Measurements from ENCODE around the gene AMOTL2.
A peak's percentile ranks its signal among the peaks of the same experiment; 100 is the strongest.

The AMOTL2 gene

DNA sequence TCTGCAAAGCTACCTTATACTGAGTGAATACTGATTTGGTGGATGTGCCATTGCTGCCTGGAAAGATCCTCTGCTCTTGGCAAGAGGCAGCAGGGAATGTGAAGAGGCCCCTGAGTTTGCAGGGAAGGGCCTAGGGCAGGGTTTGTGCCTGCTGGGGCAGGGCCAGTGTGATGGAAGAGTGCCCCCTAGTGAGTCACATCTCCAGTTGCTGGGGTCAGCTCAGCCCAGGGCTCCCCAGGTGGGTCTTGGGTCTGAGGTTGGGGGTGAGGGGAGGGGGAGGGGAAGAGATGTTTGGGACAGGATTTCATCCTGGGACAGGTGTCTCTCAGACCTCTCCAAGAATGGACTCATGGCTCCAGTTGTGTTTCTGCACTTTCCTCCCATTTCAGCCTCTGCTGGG is 4.1 kb upstream of the AMOTL2 start:
- peak; percentile 41 for DNase-seq

DNA sequence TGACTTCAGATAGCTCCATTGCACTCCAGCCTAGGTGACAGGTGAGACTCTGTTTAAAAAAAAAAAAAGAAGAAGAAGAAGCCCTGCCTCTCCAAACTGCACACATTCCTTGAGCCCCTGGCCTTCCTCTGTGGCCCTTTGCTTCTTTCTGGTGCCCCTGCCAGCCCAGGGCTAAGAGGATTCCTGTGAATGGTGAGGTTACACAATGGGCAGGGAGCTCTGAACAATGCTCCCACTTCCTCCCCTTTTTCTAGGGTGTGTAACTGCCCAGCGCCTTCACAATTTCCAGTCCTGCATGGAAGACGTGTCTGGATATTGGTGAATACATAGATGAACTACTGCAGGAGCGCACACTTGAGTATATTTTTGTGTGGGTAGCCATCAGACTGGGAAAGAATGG is 3.6 kb upstream of the AMOTL2 start:
- no peak for DNase-seq

DNA sequence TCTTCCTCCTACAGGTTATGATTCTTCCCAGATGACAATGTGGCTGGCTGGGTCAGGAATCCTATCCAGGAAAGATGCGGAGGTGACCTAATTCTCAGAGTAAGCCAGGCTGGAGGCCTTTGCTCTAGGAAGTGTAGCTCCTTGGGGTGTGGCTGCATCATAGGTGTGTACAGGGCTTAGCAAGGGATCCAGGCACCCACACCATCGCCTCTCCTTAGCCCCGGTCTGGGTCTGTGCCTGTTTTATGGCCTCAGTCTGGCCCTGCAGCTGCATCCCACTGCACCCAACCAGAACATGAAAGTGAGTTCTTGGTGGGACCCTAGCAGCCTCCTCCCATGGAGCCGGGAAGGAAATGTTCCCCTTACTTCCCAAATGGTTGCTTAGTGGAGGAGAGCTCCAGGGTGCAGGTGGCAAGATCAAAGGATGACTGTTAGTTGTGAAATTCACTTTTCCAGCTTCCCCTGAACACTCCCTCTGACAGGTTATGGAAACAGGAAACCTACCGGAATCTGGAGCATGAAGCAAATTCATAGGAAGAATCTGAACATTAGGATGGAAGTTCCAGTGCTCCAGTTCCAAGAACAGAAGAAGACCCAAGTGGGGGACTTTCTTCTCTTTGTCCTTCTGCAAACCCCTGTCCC is 2.7 kb upstream of the AMOTL2 start:
- no peak for DNase-seq

DNA sequence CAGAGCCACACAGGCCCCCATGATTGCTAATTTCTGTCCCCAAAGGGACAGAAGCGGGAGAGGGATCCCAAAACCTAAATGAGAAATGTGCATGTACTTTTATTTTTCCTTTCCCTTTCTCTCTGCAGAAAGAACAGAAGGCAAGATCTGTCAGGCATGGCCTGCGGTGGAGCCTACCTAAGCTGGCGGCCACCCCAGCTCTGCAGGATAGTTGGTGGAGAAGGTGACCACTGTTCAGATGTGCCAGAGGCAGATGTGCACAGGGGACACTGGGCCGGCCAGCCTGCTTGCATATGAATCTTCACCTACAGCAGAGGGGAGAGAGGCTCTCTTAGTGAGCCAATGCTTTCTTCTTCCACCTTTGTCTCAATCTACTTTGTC is 2.1 kb upstream of the AMOTL2 start:
- DNase-seq: no peak

DNA sequence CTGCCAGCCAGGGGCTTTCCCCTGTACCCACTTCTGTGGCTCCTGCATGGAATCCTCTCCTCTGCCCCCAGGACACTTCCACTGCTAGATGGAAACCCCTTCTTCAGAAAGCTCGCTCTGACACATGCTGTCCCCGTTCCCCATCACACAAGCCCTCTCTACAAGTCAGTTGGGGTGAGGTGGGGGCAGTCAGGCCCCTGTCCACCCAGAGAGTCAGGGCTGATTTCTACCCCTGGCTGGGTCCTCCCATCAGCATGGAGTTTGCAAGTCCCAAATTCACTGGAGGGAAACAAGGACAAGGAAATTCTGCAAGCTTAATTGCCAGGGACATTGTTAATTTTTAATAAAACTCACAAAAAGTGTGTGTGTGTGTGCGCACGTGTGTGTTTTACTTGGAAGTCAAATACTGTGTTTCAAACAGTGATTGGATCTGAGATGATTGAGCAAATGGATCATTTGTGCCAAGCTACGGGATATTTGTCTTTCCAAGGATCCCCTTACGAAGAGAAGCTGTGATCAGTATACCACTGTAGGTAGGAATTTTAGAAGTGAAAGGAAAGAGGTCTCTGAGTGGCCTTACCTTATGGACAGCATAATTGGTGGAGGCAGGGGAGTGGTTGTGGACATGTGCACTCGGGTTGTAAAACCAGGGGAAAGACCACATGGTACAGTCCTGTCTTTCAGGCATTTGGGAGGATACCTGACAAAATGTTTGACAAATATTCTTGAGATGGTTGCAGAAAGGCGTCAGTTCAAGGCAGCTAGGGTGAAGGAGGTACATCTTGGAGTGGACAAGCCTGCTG is 1.5 kb upstream of the AMOTL2 start:
- no peak for DNase-seq

DNA sequence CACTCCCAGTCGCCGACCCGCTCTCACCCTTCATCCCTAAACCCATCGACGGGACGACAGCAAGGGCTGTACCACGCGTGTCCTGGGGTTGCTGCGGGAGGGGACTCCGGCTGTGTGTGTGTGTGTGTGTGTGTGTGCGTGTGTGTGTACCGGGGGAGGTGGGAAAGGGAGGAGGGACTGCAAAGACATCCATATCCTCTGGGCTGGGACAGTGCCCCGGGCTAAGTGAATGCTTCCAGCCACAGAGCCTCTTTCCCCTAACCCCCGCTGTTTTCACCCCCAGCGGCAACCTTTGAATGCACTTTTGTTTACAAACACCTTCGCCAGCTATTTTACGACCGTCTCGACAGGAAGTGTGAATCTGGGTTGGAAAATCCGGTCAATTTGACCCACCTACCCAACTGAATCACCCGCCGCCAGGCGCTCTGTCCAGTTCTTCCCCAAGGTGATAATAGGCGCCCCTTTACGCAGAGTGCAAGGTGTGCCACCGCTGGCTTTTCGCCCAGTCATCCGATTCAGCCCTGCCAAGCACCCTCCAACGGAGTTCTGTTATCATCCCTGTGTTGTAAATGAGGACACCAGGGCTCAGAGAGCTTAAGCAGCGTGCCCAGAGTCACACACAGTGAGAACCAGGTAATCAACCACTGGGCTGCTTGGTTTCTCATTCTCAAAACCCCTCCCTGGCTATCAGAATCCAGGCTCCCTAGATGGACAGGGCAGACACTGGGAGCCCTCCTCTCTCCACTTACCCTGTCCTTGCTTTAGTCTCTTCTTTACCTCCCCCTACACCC is 739 bp upstream of the AMOTL2 start:
- no peak for DNase-seq

DNA sequence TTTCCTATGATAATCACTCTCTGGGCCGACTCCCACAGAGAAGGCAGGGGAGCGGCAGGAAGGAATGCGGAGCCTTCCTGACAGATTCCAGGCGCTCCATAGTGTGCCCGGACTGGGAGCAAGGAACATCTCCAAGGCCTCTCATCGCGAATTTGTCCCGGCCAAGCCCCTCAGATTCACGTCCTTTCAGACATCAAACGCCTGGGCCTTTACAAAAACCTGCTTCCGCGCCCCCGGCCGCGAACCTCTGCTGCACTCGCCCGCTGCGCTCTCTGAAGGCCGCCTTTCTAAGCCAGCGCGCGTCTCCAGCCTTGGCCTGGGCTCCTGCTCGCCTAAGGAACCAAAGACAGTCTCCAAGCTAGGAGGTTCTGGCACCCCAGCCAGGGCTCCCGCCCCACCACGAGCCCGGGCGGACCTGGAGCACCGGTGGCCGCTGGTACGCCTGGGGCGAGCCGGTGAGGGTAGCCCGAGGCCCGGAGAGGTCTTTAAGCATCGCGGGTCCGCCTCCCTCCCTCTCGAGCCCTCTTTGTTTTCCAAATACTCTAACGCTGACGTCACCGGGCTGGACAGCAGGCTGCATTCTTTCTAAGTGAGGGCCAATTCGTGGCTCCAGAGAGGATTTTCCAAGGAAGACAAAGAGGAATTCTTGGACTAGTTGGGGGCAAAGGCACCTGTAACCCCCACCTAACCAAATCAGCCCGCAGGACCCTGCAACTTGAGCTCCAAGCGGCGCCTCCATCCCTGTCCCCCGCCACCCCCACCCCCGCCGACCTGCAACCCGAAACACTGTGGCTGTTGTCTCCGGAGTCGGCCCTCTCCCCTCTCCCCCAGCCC is 759 bp downstream of the AMOTL2 start:
- DNase-seq: peak; percentile 94

DNA sequence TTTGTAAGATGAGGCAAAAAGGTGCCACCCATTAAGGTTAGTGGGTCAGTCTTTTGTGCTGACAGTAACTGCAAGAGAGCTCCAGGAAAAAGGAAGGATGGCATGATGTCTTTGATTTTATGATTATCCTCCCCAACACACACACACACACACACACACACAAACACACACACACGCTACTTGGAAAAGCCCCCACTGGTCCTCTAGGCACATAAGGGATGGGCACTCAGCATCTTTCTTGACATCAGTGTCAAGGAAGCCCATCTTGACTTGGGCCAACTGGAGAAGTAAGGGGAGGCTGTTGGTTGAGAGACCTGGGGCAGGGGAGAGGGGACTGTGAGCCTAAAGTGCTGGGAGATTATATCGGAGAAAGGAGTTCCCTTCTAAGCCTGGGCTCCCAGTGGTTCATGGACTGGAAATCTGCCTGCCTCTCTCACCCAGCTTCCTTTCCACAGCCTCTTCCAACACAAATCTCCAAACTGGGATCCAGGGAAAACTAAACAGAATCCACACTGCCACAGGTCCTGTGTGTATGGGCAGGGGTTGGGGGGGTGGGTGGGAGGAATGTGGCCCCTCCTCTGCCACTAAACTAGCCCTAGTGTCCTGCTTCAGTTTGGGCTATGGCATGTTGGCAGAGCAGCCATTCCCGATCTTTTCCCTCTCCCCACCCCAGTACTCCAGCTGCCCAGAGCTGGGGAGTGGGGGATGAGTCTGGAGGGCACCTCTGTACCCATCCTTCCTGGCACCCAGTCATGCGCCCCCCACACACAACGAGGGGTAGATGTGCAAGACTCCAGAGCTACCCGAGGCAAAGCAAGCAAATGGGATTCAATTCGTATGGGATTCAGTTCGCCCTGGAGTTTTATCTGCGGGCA is 1.6 kb downstream of the AMOTL2 start:
- peak; percentile 28 for DNase-seq

DNA sequence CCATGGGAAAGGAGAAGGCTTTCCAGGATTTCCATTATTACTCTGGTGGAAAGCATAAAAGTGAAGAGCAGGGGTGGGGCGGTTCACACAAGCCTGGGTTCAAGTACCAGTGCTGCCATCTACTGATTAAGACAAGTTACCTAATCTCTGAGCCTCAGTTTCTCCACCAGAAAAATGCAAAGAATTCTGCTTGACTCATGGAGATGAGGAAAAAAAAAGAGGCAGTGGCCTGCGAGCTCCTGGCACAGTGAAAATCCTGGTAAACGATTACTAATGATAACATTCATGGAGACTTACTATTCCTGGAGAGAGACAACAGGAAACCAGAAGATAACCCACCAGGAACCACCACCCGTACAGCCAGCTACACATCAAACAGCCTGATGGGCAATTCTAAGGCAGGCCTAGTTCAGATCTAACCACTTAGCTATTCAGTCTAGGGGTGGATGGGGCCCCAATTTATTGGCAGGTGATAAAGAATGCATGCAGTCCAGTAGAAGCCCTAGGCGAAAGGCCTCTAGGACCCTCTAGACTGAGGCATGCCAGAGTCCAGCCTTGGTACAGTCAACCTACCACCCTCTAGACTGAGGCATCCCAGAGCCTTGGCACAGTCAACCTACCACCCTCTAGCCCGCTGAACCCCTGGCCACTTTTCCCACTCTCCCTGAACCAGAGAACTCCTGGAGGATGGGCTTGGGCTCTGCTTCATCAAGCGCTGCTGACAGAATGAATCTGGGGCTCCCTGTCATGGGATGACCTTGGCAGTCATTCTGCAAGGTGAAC is 2.5 kb downstream of the AMOTL2 start:
- DNase-seq: no peak

DNA sequence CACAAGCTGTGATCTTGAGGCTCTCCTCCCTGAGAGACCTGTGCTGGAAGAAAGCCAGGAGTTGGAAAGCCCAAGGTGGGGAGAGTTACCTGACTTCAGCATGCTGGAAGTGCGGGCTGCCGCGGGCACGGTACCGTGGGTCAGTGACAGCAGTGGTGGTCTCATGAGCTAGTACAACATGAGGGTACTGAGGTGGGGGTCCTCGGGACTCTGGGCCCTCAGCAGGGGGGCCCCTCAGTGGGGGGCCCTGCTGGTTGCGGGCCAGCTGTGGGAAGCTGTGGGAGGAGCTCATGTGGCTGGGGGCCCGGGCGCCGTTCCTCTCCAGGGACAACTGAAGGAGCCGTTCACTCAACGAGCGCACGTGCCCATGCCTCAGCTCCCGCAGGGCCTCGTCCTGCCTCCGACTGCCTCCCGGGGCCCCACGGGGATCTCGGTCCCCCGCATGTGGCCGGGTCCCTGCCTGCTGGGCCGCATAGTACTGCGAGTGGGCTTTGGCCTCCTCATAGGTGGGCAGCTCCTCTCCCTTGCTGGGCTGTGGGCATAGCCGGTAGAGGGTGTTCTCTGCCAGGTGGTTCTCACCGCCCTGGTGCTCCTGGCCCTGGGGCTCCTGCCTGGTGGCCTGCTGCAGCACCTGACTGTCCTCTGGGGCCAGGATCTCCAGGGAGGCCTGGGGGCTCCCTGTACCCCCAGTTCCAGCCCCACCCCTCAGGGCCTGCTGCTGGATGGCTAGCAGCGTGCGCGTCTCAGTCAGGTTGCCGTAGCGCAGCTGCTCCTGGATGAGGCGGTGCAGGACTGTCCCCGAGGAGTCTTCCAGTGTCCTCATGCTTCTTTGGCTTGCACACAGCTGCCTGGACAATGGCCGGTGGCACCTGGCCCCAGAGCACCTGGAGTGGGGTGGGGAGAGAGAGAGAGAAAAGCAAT is 3.4 kb downstream of the AMOTL2 start:
- DNase-seq: peak; percentile 9

DNA sequence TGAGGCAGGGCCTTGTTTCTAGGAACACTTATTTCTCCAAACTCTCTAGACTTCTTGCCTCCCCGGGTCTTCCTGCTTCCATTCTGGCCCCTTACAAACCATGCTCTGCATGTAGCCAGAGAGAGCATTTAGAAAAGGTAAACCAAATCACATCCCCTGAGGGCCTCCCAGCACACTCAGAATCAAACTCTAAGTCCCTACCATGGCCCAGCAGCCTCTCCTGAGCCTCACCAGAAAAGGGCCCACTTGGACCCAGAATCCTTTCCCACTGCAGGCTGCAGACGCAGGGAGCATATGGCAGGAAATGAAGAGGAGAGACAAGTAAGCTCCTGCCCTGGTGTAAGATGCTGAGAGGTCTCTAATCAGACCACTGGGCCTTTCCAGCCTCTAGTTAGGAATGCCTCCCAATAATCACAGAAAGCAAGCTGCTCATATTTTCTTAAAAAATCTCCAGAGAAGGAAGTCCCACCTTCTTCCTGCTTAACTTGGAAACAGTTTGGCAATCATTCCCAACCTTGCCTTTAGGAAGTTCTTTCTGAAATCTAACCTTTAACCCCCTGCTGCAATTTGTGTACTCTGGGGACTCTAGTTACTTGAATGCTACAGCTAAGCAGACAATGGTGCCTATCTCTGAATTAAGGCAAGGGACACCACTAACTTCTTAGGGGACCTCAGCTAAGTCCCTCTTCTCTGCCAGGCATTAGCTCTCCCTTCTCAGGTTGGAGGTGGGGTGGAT is 4.2 kb downstream of the AMOTL2 start:
- DNase-seq: no peak

DNA sequence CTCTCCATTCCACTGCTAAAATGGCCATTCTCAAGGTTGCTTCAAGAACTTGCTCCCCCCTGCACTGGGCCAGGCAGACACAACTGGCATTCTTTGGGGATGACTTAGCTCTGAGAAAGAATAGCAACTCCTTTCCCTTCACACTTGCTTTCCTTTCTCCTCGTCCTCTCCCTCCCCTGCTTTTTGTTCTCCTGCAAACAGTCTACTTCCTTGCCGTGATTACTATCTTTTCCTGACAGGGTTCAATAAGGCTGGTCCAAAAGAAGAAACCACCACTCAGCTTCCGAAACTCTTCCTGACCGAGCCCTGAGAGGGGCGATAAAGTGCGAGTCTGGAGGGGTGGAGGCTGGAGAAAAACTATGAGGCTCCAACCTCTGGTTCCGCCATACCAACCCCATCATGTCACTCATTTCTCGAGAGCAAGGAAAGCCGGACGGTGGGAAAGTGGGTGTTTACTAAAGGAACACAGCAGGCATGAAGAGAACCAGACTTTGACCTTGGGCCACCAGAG is 5.0 kb downstream of the AMOTL2 start:
- no peak for DNase-seq

DNA sequence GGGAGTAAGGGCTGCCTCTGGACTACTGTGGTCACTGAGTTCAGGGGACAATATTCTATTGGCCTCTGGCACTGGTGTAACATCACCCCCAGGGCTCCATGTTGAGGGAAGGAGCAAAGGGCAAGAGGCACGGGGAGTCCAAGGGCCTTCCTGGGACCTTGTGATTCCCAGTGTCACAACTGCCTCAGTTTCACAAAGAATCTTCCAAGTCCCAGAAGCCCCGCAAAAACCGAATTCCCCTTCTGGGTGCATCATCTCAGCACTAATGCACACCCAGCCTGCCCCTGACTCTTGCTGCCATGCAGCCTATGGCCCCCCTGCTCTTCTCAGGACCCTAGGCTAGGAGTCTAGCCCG is 5.5 kb downstream of the AMOTL2 start:
- DNase-seq: no peak

DNA sequence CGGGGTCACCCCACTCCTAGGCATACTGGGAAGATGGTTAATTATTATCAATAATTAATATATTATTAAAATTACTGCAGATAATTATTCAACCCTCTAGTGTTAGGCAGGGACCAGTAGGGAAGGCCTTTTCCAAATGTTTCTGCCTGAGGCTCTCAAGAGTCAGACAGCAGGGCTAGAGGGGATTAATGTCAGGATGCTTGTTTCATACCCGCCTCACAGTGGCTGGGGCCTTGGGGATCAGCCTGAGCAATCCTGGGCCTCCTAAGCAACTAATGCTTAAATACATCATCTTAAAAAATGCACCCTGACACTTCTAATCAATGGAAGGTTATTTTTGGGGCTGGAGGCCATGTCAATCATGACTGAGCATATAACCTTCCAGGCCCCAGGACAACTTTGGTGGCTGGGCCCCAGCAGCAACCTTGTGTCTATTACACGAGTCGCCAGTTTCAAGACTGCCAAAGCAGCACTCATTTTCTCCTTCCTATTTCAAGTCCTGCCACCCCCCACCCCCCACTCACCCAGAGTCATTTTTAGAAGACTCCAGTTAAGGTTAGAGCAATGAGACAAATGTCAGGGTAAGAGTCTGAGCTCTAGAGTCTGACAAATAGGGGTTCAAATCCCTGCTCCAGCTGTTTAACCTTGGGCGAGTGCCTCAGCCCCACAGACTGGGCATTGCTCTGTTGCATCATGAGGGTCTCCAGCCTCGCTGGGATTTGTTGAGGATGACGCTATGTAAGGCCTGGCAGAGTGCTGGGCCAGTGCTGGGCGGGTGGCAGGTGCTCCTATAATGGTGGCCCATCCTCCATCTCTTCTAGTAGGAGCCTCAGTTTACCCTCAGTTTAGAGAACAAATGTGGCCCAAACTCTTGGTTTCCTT is 6.1 kb downstream of the AMOTL2 start:
- DNase-seq: no peak

DNA sequence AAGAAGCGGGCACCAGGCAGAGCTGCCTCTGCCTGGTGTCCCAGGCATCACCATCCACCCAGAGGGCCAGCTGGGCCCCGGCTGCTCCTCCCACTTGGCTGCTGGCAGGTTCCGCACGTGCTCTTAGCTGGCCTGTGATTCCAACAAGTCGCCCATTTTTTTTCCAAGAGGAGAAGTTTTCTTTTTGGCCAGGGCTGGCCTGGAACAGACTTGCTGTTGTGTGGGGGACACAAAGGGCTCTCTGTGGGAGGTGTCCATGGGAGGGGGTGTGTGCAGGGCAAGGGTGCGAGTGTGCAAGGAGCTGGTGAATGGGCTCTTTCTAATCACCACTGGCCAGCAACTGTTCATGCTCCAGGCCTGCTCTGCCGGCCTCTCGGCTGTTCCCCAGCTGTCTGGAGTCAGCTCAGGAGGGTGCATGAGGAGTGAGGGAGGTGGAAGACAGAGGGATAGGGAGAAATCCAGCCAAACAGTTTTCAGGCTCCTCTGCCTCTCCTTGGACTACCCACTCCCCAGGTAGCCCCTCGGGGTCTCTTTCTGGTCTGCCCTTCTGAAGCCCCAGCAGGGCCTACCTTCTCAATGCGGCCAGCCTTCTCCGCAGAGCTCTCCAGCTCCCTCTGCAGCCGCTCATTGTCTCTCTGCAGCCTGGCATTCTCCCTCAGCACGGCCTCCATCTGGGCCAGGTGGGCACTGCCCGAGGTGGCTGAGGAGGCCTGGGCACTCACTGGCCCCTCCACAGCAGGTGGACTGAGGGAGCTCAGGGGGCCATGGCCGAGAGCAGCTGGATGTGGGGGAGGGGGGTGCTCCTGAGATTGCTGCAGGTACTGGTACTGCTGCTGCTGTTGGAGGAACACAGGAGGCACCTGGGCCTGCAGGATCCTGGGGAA is 7.1 kb downstream of the AMOTL2 start:
- peak; percentile 37 for DNase-seq

DNA sequence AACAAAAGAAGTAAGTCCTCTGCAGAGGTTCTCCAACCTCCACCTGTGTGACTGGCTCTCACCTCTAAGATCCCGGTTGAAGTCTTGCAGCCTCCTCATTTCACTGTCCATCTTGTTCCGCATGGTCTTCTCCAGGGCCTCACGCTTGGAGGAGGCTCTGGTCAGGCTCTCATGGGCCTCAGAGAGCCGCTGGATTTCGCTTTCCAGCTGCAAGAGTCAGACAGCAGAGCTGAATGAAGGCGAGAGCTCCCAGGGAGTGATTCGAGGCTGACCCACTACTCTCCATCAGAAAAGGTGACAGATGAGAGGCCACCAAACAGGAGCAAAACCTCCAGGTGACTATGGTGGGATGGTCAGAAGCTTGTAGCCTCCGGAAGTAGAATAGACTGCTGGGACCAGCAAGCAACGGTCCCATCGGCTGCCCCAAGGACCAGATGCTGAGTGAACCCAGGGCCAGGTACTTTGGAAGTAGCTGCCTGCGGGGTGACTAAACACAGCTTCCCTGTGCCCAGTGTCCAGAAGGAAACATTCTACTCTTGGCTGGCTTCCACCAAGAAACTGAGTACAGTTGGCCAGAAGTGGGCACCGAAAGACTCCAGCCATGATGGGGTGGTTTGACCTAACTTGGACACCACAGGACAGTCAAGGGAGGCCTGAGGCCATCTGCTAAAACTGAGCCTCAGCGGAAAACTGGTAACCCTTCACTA is 7.9 kb downstream of the AMOTL2 start:
- DNase-seq: no peak

DNA sequence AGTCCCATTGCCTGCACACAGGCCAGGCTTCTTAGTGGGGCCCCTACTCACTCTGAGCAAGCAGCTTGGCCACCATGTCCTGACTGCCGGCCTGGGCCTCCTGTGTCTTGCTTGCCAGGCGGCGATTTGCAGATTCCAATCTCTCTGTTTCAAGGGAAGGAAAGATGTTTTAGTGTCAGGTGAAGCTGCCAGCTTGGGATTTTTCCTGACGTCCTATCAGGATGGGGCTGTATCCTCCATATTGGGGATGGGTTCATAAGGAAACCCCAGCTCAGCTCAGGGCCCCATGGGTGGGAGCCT is 8.5 kb downstream of the AMOTL2 start:
- DNase-seq: no peak
